8988T (cell line): ENCODE results near the gene TRMT10A.

Experiments
- DNase-seq: peaks from one replicate; pipeline ENCODE4 v3.0.0; 2011

TRMT10A gene, protein sequence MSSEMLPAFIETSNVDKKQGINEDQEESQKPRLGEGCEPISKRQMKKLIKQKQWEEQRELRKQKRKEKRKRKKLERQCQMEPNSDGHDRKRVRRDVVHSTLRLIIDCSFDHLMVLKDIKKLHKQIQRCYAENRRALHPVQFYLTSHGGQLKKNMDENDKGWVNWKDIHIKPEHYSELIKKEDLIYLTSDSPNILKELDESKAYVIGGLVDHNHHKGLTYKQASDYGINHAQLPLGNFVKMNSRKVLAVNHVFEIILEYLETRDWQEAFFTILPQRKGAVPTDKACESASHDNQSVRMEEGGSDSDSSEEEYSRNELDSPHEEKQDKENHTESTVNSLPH

DNA sequence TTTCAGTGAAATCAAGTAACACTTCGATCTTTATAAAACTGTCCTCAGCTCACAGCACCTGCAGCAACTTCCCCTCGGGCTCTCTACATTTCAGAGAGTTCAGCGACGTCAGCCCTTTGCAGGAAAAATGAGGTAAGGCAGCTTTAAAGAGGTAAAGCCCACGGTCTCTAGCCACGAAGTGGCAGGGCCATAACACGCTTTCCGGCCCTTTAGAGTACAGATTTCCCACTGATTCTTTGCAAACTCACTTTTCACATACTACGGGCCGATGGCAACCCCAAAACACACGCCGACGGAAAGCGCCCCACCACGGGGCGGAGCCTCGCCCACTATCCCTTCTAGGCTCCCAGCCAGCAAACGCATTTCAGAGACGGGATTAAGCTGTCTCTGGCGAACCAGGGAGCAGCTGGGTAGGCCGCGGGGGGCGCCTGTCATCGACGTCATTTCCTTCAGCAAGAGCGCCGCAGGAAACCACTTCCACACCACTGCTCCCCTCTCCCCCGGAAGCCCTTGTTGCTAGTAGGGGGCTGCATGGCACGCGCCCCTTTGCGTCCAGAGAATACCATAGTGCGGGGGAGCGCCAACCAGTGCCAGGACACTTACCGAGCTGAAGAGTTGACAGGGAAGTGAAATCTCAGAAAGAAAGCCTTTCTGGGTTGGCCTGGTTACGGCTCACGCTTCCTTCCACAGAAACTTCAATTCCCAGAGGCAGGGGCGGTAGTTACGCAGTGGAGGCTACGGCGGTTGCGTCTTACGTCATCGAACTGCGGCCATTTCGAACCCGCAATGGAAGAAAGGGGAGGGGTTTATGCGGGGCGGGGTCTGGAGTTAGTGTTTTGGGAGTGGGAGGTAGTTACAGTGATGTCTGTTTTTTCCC, at the start of gene TRMT10A:
Gene TRMT10A (minus strand): TSS at position 730 of the 877 bp plus-strand sequence. CDS start 4,701 bp downstream, outside the sequence.
- DNase-seq: peak; percentile 27

DNA sequence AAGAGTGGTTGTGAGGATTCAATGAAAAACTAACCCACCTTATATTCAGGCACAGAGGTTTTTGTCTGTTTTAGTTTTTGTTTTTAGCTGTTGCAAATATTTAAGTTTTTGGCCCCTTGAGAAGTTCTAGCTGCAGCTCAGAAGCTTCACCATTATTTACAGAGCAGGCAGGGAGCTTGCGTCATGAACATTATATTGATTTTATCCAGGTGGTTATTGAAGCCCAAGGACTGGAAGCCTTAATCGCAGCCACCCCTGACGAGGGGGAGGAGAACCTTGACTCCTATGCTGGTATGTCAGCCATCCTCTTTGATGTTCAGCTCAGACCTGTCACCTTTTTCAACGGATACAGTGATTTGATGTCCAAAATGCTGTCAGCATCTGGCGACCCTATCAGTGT, 48.9 kb upstream of the TRMT10A start:
- DNase-seq: no peak

DNA sequence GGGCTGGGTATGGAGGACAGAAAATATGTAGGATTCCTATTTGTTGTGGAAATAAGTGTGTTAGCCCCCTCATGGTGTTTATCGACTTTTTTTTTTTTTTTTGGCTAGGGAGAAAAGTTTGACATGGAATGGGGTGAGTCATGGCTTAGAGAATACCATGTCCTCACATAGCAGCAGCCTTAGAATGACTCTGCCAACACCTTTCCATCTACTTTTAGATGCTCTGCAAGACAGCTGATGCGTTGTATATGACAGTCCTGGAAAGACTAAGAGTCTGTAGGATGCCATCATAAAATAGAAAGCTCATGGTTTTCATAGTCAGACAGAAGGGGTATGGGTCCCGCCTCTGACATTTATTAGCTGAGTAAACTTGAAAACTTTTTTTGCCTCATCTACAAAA, 48.4 kb upstream of the TRMT10A start:
- DNase-seq: no peak

DNA sequence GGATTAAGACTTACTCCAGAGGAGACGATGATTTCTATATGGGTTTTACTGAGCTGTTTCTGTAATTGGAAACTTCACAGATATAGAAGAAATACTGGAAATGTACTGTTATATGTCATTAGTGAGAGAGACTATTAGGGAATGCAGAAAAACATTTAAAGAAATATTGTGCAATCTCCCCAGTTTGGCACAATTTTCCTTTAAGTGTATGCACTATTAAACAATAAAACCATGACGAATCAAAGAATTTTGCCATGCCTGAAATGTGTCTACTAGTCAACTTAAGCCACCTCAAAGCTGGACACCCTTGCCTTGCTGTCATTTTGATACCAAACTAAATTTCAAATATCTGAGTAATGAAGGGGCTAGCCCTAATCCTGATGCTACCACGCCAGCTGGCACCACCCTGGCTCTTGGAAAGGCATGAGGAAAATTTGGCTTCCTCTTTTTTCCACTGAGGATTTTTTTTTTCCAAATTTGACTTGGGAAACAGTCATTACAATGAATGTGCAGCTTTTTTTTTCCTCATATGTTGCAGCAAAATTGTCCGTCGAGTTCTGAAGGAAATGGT, 46.9 kb upstream of the TRMT10A start:
- no peak for DNase-seq

DNA sequence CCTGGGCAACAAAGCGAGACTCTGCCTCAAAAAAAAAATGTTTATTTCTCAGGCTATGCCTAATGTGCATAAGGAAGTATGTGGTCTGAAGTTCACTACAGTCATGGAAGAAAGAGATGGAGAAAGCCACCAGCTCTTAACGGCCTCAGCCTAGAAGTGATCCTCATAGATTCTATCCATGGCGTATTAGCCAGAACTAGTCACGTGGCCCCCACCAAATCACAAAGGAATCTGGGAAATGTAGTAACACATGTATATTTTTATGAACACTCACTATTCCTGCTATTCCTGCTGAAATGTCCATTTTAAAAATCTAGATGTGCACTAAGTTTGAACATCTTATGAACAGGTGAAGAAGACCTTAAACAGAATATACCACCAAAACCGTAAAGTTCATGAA, 44.6 kb upstream of the TRMT10A start:
- no peak for DNase-seq

DNA sequence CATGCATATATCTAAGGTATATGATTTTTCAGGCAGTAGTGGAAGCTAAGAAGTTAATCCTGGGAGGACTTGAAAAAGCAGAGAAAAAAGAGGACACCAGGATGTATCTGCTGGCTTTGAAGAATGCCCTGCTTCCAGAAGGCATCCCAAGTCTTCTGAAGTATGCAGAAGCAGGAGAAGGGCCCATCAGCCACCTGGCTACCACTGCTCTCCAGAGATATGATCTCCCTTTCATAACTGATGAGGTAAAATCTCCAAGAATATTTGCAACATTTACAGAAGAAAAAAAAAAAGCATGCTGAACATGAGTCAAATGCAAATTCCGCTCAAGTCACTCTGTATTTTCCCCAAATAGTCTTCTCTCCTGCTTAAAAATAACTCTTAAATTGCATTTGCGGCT, 42.9 kb upstream of the TRMT10A start:
- no peak for DNase-seq

DNA sequence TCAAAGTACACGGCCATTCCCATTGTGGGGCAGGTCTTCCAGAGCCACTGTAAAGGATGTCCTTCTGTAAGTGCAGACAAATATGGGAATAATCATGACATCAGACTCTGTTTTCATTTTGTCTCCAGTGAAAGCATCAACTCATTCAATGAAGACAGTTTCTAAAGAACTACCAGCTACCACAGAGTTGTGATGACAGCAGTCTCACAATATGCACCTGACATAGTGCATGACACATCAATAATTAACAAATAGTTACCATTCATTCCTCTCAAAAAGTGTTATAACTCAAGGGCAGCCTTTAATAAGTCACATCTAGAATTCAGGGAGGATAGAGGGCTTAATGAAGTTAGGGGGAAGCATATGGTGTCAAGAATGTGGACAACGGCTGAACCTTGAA, 31.0 kb upstream of the TRMT10A start:
- no peak for DNase-seq

DNA sequence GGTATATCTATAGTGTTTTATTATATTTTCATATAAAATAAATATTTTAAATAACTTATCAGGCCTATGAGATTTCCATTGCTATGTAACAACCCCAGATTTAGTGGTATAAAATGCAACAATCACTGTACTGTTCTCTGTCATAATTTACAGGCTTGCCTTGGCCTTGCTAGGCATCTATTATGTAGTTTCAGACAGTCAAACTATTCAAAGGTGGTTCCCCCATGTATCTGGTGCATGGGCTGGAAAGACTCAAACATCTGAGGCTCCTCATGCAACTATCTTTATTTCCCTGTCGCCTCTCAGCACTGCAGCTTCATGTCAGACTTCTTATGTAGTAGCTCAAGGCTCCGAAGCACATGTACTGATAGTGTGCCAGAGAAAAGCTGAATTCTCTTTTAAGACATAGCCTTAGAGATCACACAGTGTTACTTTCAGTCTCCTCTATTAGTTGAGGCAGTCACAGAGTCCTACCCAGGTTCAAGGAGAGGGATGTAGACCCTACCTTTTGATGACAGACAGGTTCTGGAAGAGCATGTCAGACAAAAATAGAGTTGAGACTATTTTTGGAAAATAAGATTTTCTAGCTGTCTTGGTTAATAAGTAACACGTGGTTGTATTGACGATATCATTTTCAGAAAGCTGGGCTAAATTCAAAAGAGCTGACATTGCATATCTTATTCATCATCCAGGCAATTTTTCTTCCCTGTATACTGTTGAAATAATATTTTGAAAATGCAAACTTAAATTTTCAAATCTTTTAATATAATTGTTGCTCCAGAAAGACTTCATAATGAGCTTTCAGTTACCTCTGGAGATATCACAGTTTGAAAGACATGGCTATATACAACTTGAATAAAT, 30.2 kb upstream of the TRMT10A start:
- no peak for DNase-seq

DNA sequence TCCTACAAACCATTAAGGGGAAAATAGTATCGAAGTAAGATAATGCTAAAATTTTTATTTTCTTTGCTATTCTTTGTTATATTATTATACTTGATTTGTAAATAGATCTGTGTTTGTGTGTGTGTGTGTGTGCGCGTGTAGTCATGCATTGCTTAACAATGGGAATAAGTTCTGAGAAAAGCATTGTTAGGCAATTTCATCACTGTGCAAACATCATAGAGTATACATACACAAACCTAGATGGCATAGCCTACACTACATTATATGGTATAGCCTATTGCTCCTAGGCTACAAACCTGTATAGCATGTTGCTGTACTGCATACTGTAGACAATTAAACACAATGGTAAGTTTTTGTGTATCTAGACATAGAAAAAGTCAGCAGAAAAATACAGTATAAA, 27.9 kb upstream of the TRMT10A start:
- DNase-seq: no peak

DNA sequence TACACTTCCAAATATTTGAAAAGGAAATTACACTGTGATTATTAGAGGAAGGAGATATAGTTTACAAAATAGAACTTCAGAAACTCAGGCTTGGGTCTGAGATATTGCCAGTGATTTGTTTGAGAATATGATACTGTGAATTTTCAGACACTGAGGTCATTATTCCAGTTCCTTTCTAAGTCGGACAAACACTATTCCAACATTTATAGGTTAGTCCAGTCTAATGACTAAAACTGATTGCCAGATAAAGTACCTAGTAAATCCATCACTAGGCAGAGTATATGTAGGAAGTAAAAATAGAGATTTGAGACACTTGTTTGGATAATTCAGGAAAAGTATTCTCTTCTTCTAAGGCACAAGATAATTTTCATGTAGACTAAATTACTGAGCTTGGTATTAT, 24.0 kb upstream of the TRMT10A start:
- DNase-seq: no peak

DNA sequence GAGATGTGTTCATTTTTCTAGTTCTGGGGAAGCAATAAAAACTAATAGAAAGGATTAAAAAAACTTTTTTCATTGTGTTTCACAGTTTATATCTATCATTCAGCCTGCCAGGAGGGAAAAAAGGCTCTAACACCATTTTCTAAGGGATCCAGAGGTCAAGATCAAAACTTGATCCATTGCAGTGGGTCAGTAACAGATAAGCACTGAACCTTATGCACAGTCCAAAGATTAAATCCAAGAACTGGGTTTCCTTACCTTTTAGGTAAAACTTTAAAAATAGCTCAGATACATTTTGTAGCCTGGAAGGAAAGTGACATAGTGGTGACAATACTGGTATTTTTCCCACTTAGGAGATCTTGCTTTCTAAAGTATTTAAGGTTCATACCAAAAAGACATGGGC, 23.5 kb upstream of the TRMT10A start:
- DNase-seq: no peak

DNA sequence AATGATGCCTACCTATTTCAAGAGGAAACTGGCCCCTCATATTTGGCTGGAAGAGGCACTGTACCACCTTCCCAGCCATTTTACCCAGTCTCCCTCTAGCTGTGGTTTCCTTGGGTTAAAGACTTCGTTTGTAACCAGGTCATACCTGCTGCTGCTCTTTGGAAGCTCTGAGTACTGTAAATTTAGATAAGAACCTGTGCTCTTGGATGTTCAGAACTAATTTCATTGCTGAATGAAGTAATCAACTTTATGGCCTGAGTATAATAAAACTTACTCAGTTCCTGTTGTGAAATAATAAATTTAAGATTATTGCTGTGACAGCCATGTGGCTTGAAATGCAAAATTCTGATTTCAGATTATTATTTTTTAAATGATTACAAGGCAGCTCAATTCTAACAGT, 23.0 kb upstream of the TRMT10A start:
- no peak for DNase-seq

DNA sequence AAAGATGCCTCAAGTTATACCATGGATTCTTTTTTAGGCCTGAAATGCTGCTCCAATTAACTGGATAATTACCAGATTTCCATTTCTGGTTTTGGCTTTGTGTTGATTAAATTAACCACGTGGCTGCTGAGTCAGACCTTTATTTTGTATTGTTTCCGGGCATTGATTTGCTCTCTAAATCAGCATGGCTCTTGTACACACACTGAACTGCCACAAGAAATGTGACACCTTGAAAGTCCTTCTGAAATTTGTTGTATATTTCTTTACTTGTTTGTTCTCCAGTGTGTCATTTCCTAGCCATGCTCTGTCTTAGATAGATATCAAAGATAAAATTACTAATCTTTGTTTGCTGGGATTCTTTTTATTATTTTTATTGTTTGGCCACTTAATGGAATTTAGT, 22.5 kb upstream of the TRMT10A start:
- no peak for DNase-seq

DNA sequence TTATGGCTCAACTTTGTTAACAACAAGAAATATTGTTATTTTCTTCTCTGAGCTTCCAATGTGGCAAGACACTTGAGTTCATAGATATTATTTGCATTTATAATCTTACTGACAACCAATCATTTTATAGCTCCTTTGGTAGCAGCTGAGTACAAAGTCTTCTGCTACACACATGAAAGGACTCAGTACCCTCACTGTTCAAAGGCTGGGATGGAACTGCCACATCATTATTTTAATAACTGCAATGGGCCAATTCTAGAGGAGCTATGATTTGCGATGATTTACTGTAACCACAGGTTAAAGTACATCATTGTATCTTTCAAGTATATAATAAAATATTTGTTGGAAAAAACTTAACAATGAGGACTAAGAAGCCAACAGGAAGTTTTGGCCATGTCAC, 21.7 kb upstream of the TRMT10A start:
- no peak for DNase-seq

DNA sequence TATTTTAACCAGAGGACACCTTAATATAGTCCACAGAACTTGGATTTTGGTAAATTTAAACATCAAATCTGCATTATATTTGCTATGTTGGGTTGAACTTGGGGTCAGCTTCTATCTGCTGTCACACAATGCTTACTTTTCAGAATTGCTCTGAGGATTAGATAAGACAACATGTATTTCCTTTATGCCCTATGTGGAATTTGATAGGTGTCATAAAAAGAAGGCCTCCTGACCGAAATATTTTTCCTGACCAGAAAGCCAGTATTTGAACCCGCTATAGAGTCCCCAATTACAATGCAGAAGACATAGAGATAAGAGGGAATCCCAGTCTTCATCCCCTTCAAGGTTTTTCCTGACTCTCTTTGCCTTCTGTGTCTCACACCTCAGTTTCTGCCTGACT, 14.9 kb upstream of the TRMT10A start:
- no peak for DNase-seq

DNA sequence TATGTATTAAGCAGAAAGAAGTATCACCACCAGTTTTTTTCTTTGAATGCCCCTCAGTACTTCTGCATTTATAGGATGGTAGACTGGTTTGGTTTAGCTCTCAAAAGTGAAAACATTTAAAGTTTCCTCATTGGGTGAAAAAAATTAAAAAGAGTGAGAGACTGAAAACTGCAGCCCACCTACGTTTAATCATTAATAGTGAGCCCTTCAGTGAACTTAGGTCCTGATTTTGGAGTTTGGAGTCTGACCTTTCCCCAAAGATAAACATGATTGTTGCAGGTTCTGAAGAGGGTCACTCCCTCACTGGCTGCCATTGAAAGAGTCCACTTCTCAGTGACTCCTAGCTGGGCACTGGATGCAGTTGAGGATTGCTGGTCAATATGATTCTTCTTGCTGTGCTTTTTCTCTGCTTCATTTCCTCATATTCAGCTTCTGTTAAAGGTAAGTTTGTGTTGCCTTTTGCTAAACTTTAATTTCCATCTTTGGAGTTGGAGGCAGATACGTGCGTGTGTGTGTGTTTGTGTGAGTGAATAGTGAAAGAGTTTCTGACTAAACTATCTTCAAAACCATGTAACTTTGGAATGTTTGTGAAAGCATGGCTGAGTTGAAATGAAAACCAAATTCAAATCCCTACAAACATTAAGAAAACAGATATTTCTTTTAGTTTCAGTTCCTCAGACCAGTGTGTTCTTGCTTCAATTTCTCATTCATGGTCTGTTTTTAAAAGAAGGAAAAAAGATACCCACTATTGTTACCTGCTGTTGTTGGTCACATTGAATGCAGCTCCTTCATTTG, 10.9 kb upstream of the TRMT10A start, which contains the start of gene MTTP:
Gene MTTP (plus strand): TSS at position 295 of the 795 bp plus-strand sequence. CDS start 86 bp downstream, at position 381.
- no peak for DNase-seq

DNA sequence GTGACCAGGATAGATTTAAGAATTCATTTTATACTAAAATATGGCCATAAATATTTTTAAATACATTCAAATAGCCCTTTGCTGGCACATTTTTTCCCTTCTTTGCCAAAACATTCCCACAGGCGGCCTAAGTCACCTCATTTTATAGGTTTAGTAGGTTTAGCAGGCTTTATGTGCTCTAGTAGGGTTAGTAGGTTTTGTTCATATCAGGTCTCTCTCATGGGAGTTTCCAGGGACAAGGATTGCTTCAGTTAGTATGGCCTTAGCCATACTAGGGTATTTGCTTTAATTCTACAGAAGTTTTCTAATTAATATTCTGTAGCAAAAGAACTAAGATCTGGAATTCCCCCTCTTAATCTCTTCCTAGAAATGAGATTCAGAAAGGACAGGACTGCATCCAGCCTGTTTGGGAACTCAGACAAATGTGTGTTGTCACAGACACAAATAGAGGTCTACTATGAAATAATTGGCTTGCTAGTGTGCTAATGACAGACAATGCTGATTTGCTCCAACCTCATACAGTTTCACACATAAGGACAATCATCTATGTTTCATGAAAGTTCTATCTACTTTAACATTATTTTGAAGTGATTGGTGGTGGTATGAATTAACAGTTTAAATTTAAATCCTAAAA, 10.0 kb upstream of the TRMT10A start:
- no peak for DNase-seq

DNA sequence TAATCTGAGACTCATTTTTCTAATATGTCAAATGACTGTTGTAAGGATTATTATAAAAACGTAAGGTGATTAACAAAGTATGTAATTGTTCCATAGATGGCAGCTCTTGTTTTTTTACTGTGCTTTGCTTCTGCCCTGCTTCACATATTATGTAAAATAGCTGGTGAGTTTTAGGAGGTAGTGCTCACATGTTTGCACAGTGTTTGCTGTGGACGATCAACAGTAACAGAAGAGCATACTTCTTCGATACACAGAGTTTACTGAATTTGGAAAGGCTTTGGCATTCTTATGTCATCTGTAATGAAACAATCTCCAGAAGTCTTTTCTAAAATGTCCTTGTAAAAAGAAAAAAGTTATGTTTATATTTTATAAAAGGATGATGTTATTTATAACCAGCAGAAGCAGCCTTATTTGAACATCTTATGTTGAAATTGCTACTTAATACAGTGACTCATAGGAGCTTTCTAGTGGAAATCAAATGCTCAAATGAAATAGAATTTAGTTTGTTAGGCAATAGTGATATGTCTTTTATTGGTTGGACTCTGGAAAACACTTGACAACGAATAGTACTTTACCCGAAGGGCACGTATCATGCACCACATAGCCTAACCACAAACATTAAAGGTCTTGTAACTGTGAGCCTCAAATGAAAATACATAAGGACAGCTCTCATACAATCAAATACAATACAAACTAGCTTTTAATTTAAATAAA, 8.8 kb upstream of the TRMT10A start:
- no peak for DNase-seq

DNA sequence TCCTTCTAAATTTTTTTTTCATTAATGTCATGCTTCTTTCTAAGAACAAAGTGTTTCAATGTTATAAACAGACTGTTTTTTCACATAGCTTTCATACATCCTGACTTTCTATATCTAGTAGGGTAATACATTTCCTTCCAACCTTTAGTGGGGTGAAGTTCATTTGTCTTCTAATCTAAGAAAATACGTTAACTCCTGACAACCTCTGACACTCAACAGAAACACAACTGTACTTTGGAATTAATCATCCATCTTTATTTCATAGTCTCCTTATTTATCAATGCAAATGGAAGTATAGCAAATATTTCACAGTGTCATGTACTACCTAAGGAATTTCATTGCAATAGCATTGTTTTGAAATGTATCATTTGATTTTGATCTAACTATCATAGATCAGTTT, 8.0 kb upstream of the TRMT10A start:
- DNase-seq: no peak

DNA sequence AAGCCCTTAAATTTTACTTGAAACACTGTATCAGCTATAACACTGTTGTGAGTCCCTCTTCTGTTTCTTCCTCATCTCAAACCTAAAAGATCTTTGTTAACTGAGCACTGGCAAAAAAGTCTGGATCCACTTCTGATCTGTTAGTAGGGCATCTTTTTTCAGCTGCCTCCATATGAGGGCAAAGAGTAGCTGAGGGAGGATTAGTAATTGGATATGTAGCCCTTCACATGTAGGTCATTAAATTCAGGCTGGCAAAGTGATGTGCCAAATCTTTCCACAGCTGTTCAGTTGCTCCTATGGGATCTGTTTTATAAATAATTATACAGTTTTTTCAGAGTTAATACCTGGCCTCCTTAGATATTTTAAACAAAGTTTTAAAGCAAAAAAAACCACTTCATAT, 1.1 kb upstream of the TRMT10A start:
- no peak for DNase-seq

DNA sequence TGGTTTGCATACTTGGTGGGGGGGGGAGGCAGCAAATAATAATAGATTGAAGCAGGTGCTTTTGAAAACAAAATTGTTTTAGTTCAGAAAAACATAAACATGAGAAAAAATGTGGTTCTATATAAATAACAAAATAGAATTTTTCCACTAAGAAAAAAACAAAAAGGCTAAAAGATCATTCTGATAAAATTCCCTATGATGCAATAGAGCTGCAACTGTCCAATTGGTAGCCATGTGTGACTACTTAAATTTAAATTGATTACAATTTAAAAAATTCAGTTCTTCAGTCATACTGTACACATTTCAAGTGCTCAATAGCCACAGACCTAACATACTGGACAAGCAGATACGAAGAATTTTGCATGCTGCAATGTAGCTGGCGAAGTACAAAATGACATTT, 11.0 kb downstream of the TRMT10A start:
- DNase-seq: no peak
